HG02852 (cell line): Measurements from ENCODE around the gene BTBD9.
A peak's percentile ranks its signal among the peaks of the same experiment; 100 is the strongest.
"Not testable (repeated sequence)": the region's sequence is repeated elsewhere in the genome, so short reads cannot be mapped to it uniquely, and the experiment has no call there.

Experiments
- ATAC-seq: cut with Tn5 transposase; IDR thresholded peaks from one replicate; pipeline ENCODE4 v1.9.1; 2021; ENCODE audit warnings: mild to moderate bottlenecking, moderate library complexity; ENCODE audit not compliant: unreplicated experiment

Gene BTBD9

DNA sequence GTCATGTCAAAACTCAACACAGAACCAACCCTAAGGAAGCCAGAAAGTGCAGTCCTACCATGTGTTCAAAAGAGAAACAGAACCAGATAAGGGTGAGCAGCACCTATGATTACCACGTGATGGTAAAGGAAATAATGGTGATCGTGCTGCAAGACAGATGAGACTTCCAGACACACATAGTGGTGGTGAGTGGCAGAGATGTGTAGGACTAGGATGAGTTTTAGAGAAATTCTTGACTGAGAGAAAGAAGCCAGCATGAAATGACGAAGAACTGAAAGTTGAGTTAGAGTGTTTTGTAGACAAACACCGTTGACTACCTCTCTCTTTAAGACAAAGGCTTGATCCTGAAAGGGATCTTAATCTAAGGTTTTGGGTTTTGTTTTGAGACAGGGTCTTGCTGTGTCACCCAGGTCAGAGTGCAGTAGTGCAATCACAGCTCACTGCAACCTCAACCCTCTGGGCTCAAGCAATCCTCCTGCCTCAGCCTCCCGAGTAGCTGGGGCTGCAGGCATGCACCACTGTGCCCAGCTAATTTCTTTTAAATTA, 10.6 kb upstream of the BTBD9 start:
- ATAC-seq: no peak

DNA sequence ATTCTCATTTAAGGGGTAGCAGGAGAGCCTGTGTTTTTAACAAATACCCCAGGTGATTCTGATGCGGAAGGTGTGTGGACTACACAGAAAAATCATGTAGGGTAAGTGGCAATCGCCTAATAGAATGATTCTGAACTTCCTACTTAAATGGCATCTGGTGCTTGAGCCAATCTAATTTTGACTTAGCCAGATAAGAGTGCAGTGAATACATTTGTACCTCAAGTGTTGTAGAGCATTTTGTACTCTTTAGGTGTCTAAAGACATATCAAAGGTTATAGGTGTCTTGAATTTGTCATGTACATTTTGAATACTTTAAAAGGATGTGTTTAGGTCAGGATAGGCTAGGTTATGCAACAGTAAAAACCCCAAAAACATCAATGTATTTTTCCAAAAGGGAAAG, 10.0 kb upstream of the BTBD9 start:
- no peak for ATAC-seq

- ATAC-seq: no peak
These were observed 8.9 kb upstream of the BTBD9 start for GRCh38 chr6:38648629-38649028.

DNA sequence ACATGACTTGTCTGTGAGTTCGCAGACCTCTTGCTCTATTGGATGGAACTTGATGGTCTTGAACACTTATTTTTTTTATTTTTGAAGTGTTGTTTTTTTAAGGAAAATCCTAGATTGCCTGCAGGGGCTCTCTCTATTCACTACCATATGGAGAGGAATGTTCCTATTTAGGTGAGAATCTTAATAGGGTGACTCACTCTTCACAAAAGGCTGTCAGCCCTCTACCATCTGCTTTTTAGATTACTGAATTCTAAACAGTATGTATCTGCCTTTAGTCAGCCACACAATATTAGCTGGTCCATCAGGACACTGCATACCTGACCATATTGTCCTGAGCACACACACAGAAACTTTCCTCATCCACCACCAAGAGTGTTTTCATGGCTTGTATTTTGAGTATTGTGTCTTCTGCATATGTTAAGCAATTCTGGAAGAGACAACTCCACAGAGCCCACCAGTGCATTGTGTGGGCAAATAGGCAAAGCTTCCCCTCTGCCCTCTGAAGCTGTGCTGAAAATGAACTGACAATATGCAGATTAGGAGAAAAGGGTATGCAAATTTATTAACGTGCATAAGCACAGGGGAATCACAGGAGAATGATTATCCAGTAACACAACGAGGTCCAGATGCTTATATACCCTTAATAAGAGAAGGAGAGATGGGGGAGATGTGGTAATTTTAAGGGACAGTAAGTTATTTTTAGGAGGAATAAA, 6.6 kb upstream of the BTBD9 start:
- no peak for ATAC-seq

GRCh38 chr6:38644951-38645350, 5.2 kb upstream of the BTBD9 start:
- no peak for ATAC-seq

DNA sequence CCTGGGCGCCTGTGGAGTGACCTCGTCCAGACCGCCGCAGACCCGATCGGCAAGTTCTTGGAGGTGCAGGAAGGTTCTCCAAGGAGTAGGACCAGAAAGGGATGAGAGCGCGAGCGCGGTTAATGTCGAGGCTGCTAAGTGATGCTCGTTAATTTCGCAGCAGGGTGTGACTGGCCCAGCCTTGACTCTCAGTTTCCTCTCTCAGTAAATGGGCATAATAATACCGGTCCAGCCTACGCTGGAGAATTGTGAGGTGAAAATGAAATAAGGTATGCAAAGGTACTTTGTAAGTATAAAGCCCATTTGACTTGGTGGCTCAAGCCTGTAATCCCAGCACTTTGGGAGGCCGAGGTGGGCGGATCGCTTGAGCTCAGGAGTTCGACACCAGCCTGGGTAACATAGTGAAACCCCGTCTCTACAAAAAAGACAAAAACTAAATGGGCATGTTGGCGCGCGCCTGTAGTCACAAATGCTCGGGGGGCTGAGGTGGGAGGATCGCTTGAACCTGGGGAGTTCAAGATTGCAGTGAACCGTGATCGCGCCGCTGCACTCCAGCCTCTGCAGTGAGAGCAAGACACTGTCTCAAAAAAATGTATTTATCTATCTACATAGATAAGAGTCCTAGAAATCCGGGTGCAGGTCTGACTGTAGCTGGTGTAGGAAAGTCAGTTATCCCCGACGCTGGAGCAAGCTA, 634 bp upstream of the BTBD9 start:
- no peak for ATAC-seq

GRCh38 chr6:38638941-38639497, 710 bp downstream of the BTBD9 start:
- peak; percentile 23 for ATAC-seq

- no peak for ATAC-seq
These were observed 2.0 kb downstream of the BTBD9 start for GRCh38 chr6:38637756-38638155.

DNA sequence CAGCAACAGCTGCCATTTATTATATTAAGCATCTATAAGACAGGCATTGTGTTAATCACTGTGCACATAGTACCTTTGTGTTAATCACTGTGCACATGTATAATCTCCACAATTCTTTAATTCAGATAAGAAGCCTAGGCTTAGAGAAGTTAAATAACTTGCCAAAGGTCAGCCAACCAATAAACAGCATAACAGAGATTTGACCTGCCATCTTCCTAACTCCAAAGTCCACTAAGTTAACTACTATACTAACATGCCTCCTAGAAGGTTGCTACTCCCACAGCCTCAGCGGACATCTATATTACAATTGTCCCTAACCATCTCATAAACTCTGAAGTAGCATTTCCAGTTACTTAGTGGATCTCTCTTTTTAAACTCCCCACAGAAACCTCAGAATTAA, 3.7 kb downstream of the BTBD9 start:
- no peak for ATAC-seq

DNA sequence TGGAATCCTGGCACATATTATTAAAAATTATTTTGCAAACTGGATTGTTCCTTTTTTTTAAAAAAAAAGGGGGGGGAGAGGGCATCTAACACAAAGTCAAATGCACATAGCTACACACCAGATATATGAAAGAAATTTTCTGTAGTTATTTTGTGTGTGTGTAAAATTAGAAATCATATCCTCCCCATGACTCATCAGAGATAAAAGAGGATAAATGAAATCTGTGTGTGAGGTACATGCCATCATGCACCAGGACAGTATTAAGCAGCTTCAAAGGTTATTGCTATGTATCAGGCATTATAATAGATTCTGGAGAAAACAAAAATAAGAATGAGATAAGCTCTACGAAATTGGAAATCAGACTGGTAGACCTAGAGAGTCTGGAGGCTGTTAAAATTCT, 5.2 kb downstream of the BTBD9 start:
- ATAC-seq: no peak

DNA sequence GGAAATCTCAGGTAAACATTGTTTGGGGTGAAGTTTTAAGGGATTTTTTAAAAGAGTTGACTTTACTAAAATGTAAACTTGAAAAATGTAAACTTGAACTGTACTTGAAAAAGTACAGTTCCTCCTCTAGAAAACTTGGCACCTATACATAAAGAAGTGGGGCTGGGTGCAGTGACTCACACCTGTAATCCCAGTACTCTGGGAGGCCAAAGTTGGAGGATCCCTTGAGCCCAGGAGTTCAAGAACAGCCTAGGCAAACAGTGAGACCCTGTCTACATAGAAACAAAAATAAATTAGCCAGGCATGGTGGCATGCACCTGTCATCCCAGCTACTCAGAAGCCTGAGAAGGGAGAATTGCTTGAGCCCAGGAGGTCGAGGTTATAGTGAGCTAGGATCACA, 7.2 kb downstream of the BTBD9 start:
- ATAC-seq: no peak

DNA sequence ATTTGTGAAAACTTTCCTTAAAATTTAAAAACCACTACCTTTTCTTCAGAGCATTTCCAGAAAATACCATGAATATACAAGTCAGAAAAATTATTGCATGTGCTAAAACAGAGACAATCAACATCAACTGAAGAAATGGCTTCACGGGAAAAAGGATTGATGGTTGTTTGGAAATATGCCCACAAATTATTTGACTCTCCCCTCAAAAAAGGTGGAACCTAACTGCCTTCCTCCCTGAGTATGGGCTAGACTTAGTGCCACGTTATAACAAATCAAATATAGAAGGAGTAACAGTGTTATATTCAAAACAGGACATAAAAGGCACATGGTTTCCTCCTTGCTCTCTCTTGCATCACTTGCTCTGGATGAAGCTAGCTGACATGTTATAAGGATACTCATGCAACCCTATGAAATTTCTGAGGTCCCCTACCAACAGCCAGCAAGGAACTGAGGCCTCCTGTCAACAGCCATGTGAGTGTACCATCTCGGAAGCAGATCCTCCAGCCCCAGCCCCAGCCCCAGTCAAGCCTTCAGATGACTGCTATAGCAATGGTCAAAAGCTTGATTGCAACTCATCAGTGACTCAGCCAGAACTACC, 8.4 kb downstream of the BTBD9 start:
- ATAC-seq: no peak

DNA sequence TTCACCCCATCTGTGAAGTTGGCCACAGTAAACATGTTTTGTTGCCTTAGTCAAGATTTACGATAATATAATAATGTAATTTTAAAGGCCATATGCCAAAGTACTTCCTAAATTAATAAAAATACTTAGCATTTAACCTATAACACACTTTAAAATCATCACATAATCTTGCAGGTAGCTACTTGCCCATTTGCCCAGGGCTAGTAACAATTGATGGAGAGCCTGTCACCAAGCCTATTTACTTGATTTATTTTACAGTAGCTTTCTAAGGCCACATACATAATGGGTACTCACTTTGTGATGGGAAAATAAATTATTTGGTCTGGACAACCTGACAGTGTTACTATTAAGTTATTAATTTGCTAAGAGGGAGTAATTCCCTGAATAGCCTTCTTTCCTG, 14.5 kb downstream of the BTBD9 start:
- ATAC-seq: no peak

- not testable (repeated sequence) for ATAC-seq
These were observed 20.4 kb downstream of the BTBD9 start for GRCh38 chr6:38619342-38619741.

DNA sequence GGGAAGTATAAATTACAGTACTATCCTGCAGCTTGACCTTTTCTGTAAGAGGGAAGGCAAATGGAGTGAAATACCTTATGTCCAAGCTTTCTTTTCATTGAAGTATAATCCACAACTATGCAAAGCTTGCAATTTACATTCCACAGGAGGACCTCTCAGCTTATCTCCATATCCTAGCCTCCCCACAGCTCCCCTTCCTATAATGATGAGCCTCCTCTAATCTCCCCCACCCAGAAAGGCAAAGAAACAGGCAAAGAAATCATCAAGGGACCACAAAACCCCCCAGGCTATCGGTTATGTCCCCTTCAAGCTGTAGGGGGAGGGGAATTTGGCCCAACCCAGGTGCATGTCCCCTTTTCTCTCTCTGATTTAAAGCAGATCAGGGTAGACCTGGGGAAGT, 21.4 kb downstream of the BTBD9 start:
- not testable (repeated sequence) for ATAC-seq

GRCh38 chr6:38617856-38618255, 21.9 kb downstream of the BTBD9 start:
- ATAC-seq: no peak

- no peak for ATAC-seq
These were observed 27.4 kb downstream of the BTBD9 start for GRCh38 chr6:38612143-38612965.

GRCh38 chr6:38610050-38610625, 29.6 kb downstream of the BTBD9 start:
- no peak for ATAC-seq

GRCh38 chr6:38604700-38605099, 35.0 kb downstream of the BTBD9 start:
- ATAC-seq: no peak

DNA sequence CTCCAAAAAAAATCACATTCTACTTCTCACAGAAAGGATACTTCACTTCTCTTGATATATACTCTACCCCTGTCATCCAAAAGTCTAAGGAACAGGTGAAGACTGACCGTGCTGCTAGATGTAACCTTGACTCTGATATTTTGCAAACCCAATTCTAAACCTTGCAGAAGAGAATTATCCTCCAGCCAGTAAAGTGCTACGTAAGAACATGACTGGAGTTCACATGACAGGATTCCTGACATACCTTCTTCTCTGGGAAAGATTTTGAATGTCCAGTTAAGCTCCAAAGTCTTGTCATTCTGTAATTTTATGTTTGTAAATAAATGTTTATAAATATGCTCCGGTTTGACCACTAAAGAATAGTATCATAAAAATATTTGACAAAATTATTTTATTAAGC, 35.8 kb downstream of the BTBD9 start:
- ATAC-seq: no peak
